Suppressor macrophage (primary cell): Measurements from ENCODE around the gene ZNF646.

Experiments
- DNase-seq, 4 experiments: peaks; one replicate each; pipeline ENCODE4 v3.0.0-alpha.2; 2020 to 2022

ZNF646 gene

GRCh38 chr16:31133046-31133501 lies 58.9 kb downstream of the ZNF646 start:
- no peak for DNase-seq
